MCF 10A (cell line): ENCODE data around the gene GMPR. TPM values are rescaled to one million over a fixed set of nuclear protein-coding genes. Genes with fewer than 3 reads are reported as not detected.

Experiments
- BruUV-seq: library from RNA; stranded (reverse); fragments of 400-500 nt; replicated peaks from 2 replicates; lab custom pipeline; 2021; lab: Mats Ljungman, UMichigan
- CTCF ChIA-PET: fragments of 300-600 bp; sonication (Branson Sonifier 250); formaldehyde crosslinking; extraction: SDS; loops from one replicate; lab custom pipeline; 2021; ENCODE audit warnings: antibody characterized with exemption, inconsistent platforms; lab: Yijun Ruan, JAX
- POLR2A ChIA-PET: fragments of 300-600, 350-650 bp; sonication (Branson Sonifier 250); formaldehyde crosslinking; extraction: SDS; loops from one replicate; lab custom pipeline; 2020; ENCODE audit warnings: antibody characterized with exemption, inconsistent platforms; lab: Yijun Ruan, JAX
- DNase-seq: peaks from one replicate; pipeline ENCODE4 v3.0.0-alpha.2; 2018; ENCODE audit not compliant: unreplicated experiment
- H3K27ac Mint-ChIP-seq: one replicate; pipeline ENCODE4 v1.8.0; 2022; ENCODE audit warnings: mild to moderate bottlenecking, low read depth, mixed read lengths; ENCODE audit not compliant: unreplicated experiment
- H3K27me3 Mint-ChIP-seq: one replicate; pipeline ENCODE4 v1.8.0; 2022; ENCODE audit warnings: mixed read lengths; ENCODE audit not compliant: insufficient read depth, unreplicated experiment
- H3K36me3 Mint-ChIP-seq: one replicate; pipeline ENCODE4 v1.8.0; 2022; ENCODE audit warnings: mild to moderate bottlenecking, moderate library complexity, mixed read lengths; ENCODE audit not compliant: insufficient read depth, unreplicated experiment
- H3K4me1 Mint-ChIP-seq: one replicate; pipeline ENCODE4 v1.8.0; 2022; ENCODE audit warnings: mixed read lengths; ENCODE audit not compliant: insufficient read depth, unreplicated experiment
- H3K4me3 Mint-ChIP-seq: one replicate; pipeline ENCODE4 v1.8.0; 2022; ENCODE audit warnings: mild to moderate bottlenecking, moderate library complexity, mixed read lengths; ENCODE audit not compliant: unreplicated experiment
- H3K9me3 Mint-ChIP-seq: one replicate; pipeline ENCODE4 v1.8.0; 2022; ENCODE audit warnings: mixed read lengths; ENCODE audit not compliant: unreplicated experiment
- intact Hi-C: fragments of 100-400 bp; cut with micrococcal nuclease; formaldehyde crosslinking; loops from 2 replicates; pipeline ENCODE4 v1.14.1; 2022
- total RNA-seq: library from RNA; stranded (reverse); gene quantifications from 2 replicates; pipeline ENCODE4 v1.2.3, GENCODE V29; 2022
- TF ChIP-seq, protein P1 (sequence below): fragments of 200-600 bp; IDR thresholded peaks from one replicate; pipeline ENCODE4 v1.8.0; 2022; ENCODE audit warnings: antibody characterized with exemption, mild to moderate bottlenecking; ENCODE audit not compliant: unreplicated experiment

Gene GMPR
- total RNA-seq, 1 experiment from 2014 or later = 3.0 TPM

DNA sequence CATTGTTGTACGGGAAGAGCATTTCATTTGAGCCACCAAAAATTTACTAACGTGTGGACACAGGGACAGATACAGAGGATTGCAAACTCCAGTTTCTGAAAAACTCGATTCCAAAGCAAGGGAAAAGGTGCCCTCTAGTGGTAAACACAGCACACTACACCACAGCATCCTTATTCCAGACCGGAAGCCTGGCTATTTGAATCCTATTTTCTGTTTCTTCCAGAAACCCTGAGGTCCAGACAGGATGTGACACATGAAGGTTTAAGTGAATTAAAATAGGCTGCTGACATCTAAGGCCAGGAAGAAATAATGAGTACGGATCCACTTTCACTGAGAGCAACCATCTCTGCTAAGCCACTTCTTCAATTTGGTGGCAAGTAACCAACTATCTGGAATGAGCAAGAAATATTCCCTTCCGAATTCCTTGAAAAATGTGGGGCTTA, 31.8 kb upstream of the GMPR start:
- Mint-ChIP-seq H3K4me3 (no peak overlapping the region), H3K27ac (no peak overlapping the region), H3K9me3 (no peaks in the 10 kb centered on the region), H3K36me3 (no peaks in the 10 kb centered on the region), H3K27me3 (peaks cover 13% of the 10 kb centered on the region), H3K4me1 (peaks cover 4% of the 10 kb centered on the region)
- TF ChIP-seq, protein P1, sequence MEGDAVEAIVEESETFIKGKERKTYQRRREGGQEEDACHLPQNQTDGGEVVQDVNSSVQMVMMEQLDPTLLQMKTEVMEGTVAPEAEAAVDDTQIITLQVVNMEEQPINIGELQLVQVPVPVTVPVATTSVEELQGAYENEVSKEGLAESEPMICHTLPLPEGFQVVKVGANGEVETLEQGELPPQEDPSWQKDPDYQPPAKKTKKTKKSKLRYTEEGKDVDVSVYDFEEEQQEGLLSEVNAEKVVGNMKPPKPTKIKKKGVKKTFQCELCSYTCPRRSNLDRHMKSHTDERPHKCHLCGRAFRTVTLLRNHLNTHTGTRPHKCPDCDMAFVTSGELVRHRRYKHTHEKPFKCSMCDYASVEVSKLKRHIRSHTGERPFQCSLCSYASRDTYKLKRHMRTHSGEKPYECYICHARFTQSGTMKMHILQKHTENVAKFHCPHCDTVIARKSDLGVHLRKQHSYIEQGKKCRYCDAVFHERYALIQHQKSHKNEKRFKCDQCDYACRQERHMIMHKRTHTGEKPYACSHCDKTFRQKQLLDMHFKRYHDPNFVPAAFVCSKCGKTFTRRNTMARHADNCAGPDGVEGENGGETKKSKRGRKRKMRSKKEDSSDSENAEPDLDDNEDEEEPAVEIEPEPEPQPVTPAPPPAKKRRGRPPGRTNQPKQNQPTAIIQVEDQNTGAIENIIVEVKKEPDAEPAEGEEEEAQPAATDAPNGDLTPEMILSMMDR = peak; percentile 76
- DNase-seq = peak; percentile 60
- no TSS peak for BruUV-seq
- ChIA-PET POLR2A (interaction anchor here (0.7 to 1.5 kb wide), 3 partner anchors 24 to 515 kb away, joined by 3 to 6 read pairs (median 4); no protein-coding TSS in a partner anchor), CTCF (interaction anchor here (0.7 to 4.1 kb wide), 19 partner anchors 9 to 547 kb away, joined by 3 to 34 read pairs (median 5); partner anchors contain the start of genes GMPR and MYLIP)
- intact Hi-C loops = loop anchor here (1.0 kb wide), 1 partner anchor 515 kb away; no protein-coding TSS in a partner anchor

DNA sequence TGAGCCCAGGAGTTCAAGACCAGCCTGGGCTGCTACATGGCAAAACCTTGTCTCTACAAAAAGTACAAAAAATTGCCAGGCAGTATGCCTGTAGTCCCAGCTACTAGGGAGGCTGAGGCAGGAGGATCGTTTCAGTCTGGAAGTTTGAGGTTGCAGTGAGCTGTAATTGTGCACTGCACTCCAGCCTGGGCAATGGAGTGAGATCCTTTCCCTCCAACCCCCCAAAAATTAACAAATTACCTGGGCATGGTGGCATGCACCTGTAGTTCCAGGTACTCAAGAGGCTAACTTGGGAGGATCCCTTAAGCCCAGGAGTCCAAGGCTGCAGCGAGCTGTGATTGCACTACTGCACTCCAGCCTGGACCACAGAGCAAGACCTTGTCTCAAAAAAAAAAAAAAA, 29.4 kb upstream of the GMPR start:
- TF ChIP-seq, protein P1 = no peak
- no TSS peak for BruUV-seq
- no peak for DNase-seq
- no peaks in the 10 kb centered on the region for H3K36me3 Mint-ChIP-seq
- H3K27ac Mint-ChIP-seq = no peak overlapping the region
- H3K4me1 Mint-ChIP-seq = peaks cover 4% of the 10 kb centered on the region
- ChIA-PET POLR2A (interaction anchor here (0.7 to 1.5 kb wide), 3 partner anchors 8 to 1882 kb away, joined by 3 read pairs; no protein-coding TSS in a partner anchor), CTCF (interaction anchor here (0.6 to 4.1 kb wide), 4 partner anchors 12 to 517 kb away, joined by 3 to 34 read pairs (median 4); no protein-coding TSS in a partner anchor)
- peaks cover 13% of the 10 kb centered on the region for H3K27me3 Mint-ChIP-seq
- no peak overlapping the region for H3K4me3 Mint-ChIP-seq
- intact Hi-C loops = no loop called here
- no peaks in the 10 kb centered on the region for H3K9me3 Mint-ChIP-seq

DNA sequence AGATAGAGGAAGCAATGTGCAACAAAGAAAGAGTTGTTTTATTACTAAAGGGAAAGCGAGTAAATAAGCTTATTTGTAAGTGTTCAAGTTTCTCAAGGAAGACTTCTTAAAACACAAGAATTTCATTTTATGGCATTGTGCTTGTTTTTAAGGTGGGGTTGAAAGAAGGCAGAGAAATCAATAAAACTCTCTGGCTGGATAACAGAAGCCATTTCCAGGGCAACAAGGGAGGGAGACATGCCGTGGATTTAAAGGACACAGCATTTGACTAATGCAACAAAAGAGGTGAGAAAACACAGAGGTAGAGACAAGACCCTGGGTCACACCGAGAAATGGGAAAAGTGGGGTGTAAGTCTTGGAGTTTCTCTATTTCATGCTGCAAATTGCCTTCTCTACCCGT, 28.8 kb upstream of the GMPR start:
- POLR2A ChIA-PET = interaction anchor here (0.6 to 1.5 kb wide), 4 partner anchors 9 to 1883 kb away, joined by 3 read pairs; no protein-coding TSS in a partner anchor
- DNase-seq = no peak
- Mint-ChIP-seq H3K4me1 (peaks cover 4% of the 10 kb centered on the region), H3K9me3 (no peaks in the 10 kb centered on the region), H3K36me3 (no peaks in the 10 kb centered on the region), H3K27ac (no peak overlapping the region), H3K27me3 (peaks cover 13% of the 10 kb centered on the region), H3K4me3 (no peak overlapping the region)
- intact Hi-C loops = no loop called here
- TF ChIP-seq, protein P1 = no peak
- CTCF ChIA-PET = interaction anchor here (0.6 to 1.3 kb wide), 3 partner anchors 13 to 518 kb away, joined by 3 to 4 read pairs (median 3); no protein-coding TSS in a partner anchor
- no TSS peak for BruUV-seq

DNA sequence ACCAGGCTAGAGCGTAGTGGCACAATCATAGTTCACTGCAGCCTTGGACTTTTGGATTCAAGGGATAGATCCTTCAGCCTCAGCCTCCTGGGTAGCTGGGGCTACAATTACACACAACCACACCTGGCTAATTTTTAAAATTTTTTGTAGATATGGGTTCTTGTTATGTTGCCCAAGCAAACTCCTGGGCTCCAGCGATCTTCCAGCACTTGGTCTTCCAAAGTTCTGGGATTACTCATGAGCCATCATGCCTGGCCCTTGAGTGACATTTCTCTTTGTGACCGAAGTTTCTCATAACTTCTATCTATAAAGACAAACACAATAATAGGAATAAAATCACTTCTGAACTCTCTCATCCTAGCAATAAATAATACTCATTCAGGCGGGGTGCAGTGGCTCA, 26.1 kb upstream of the GMPR start:
- Mint-ChIP-seq H3K4me1 (no peaks in the 10 kb centered on the region), H3K27me3 (peaks cover 13% of the 10 kb centered on the region), H3K4me3 (no peak overlapping the region), H3K36me3 (no peaks in the 10 kb centered on the region), H3K9me3 (no peaks in the 10 kb centered on the region), H3K27ac (no peak overlapping the region)
- DNase-seq = no peak
- TF ChIP-seq, protein P1 = no peak
- ChIA-PET CTCF (no interaction called here), POLR2A (interaction anchor here (0.6 kb wide), 1 partner anchor 1259 kb away, joined by 4 read pairs; no protein-coding TSS in a partner anchor)
- intact Hi-C loops = no loop called here
- no TSS peak for BruUV-seq
